COLO668 (cell line): ENCODE results near the gene RABGGTA.
A peak's percentile ranks its signal among the peaks of the same experiment; 100 is the strongest.

Experiments used
- DNase-seq: peaks from one replicate; lab custom pipeline; 2025; ENCODE audit not compliant: unreplicated experiment; lab: John Stamatoyannopoulos, UW

RABGGTA gene

DNA sequence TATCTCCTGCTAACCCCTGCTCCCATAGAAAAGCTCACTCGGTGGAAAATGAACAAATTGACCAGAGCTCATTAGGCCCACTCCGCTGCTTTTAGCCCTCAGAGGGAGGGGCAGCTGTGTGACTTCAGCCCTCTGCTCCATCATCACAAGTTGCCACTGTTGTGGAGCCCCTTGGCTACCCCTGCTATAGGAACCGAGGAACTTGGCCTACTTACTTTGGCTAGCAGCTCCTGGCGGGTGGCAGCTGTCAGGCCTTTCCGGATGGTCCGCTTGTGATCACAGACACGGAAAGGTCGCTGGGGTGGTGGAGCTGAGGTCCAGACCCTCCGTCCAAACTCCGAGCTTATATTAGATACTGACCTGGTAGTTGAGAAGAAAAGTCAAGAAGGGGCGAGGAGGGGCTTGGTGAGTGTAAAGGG is 35.8 kb upstream of the RABGGTA start:
- DNase-seq = no peak

DNA sequence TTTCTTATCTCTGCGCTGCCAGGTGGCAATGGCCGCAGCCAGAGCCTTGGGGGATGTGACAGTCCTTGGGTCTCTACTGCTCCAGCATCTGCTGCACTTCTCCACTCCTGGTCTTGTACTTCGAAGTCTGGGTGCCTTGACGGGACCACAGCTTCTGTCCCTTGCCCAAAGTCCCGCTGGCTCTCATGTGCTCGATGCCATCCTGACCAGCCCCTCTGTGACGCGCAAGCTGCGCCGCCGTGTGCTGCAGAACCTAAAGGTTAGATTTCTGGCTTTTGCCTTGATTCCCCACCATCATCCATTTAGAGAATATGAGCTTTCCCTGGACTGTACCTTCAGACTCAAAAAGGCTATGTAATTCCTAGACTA is 32.6 kb upstream of the RABGGTA start:
- DNase-seq = no peak

- no peak for DNase-seq
Observed at GRCh38 chr14:24300326-24300980, 29.1 kb upstream of the RABGGTA start.

GRCh38 chr14:24299255-24300191 is 28.1 kb upstream of the RABGGTA start, which contains the start of the genes DHRS1 and NOP9:
Gene DHRS1, minus strand, starts transcription at chr14:24299780. Its CDS starts 674 bp downstream, at chr14:24299106.
Gene NOP9, plus strand, starts transcription at chr14:24299850. Its CDS starts 105 bp downstream, at chr14:24299955.
- DNase-seq = peak; percentile 94

DNA sequence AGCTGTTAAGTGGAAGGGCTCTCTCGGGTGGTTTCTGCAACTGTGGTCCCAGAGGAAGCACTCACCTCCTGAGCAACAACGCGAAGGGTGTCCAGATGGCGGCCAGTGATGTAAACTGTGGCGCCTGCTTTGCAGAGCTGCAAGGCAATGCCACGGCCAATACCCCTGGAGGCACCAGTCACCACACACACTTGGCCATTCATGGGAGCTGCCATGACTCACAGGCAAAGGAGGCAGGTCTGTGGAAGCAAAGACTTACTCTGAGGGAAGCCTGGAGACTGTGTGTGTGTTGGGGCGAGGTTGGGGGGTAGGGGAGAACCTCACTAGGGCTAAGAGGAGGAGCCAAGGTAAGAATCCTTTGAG is 27.5 kb upstream of the RABGGTA start:
- DNase-seq = peak; percentile 26

DNA sequence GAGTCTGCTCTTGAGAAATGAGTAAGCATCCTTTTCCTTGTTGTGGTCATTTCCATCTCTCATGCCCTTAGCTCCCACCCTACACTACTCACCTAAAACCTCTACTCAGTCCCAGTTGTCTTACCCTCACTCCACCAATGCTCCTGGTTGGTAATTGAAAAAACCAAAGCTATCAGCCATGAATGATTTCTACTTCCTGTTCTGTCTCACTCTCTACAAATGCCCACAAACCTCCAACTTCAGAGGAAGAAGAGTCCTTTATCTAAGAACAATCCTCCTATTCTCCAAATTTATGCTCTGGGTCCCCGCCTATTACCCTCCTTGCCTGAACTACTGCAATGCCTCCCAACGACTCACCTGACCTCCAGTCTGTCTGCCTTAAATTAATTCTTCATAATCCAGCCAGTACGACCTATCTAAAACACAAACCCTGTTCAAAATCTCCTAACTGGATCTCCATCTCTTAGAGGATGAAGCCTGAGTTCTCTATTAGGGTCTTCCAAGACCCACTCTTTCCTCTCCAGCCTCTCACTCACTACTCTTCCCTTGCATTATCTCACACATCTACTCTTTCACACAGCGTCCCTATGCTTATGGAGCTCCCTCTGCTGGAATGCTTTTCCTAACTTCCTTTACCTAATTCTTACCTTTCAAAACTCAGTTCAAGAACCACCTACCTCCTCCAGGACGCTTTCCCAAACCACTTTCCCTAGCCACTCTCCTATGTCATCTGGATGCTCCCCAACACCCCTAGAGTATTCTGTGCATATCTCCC is 26.0 kb upstream of the RABGGTA start:
- DNase-seq = peak; percentile 22

GRCh38 chr14:24296341-24297157 is 25.2 kb upstream of the RABGGTA start:
- peak; percentile 63 for DNase-seq

DNA sequence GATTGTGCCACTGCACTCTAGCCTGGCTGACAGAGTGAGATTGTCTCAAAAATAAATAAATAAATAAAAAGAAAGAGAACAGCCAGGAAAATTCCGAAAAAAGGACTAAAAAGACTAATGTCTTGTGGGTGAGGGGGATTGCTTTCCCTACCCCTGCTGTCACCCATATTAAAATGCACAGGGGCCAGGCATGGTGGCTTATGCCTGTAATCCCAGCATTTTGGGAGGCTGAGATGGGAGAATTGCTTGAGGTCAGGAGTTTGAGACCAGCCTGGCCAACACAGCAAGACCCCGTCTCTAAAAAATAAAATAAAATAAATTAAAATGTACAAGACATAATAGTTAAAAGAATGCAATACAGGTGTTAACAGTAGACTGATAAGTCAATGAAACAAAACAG is 22.1 kb upstream of the RABGGTA start:
- no peak for DNase-seq

- DNase-seq = no peak
Observed at GRCh38 chr14:24292118-24292807, 20.9 kb upstream of the RABGGTA start.

- DNase-seq = no peak
Observed at GRCh38 chr14:24291446-24292117, 20.2 kb upstream of the RABGGTA start.

GRCh38 chr14:24290746-24291145 is 19.3 kb upstream of the RABGGTA start:
- DNase-seq = no peak

GRCh38 chr14:24289649-24290280 is 18.4 kb upstream of the RABGGTA start:
- DNase-seq = no peak

GRCh38 chr14:24286996-24287395 is 15.6 kb upstream of the RABGGTA start:
- DNase-seq = no peak

- DNase-seq = no peak
Observed at GRCh38 chr14:24285351-24285750, 14.0 kb upstream of the RABGGTA start.

- DNase-seq = no peak
Observed at GRCh38 chr14:24284501-24285035, 13.2 kb upstream of the RABGGTA start.

DNA sequence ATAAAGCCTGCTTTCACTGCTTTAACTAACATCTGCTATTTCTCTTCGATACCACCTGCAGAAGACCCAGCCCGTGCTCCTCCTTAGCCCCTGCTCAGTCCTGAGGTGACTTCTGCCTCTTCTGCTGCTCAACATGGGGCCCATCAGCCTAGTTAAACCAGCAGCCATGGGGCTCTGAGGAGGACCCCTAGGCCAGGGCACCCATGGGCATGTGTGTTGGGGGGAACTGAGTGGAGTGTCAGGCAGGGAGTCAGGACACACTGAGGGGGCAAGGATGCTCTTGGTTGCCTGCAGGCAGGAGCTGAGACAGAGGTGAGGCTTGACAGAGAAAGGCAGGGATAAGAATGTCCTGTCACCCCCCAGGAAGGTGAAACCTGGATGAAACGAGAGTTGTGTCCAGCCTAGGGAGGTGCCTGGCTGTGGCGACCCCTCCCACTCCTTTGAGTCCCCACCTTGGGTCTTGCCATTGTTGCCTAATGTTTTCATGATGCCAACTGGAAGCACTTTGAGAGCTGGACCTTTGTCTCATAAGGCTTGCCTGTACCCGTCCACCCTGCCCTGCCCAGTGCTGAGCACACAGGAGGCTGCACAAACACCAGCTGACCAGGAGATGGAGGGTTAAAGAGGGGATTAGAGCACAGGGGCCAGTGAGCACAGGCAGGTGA is 12.5 kb upstream of the RABGGTA start:
- DNase-seq = no peak

- DNase-seq = no peak
Observed at GRCh38 chr14:24282736-24283135, 11.3 kb upstream of the RABGGTA start.

DNA sequence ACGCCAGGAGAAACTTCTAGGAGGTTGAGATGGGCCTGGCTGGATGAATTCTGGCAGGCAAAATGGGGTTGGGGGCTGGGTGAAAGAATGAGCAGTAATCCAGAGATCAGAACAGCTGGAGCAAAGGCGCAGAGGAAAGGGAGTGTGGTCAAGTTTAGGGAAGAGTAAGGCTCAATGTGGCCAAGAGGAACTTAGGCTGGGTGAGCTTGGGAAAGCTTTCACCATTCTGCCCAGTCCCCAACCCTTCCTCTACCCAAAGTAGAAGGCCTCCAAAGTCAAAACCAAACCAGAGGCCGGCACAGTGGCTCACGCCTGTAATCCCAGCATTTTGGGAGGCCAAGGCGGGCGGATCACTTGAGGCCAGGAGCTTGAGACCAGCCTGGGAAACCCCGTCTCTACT is 10.2 kb upstream of the RABGGTA start:
- DNase-seq = no peak
